CD14-positive monocyte (primary cell): ENCODE measurements around the gene CWC15. TPM values are rescaled to one million over a fixed set of nuclear protein-coding genes. Genes with fewer than 3 reads are reported as not detected.
A peak's percentile ranks its signal among the peaks of the same experiment; 100 is the strongest.

Source experiments
- DNase-seq, 3 donors: peaks; one replicate each; pipeline ENCODE4 v3.0.0-alpha.2; 2011 to 2022
- H2AFZ ChIP-seq: 2 replicates; pipeline ENCODE4 v1.6.0; 2012; ENCODE audit warnings: mild to moderate bottlenecking, low read depth, low read length, inconsistent platforms; ENCODE audit not compliant: insufficient read depth, poor library complexity, severe bottlenecking
- H3K27ac ChIP-seq, 2 donors: 1 replicate in 1 of 2; 2 replicates in 1 of 2; pipeline ENCODE4 v1.5.1; 2012 to 2013; ENCODE audit warnings: low read length in 2 of 2, control low read depth in 1 of 2, inconsistent platforms in 1 of 2, low read depth in 1 of 2, mild to moderate bottlenecking in 1 of 2
- H3K27me3 ChIP-seq, 2 donors: one replicate each; pipeline versions ENCODE4 v1.6.0 to v1.6.1; 2011 to 2013; ENCODE audit warnings: low read length in 2 of 2; ENCODE audit not compliant: control insufficient read depth in 2 of 2, insufficient read depth in 2 of 2
- H3K36me3 ChIP-seq, 2 donors: replicated peaks in 1 of 2; 1 replicate in 1 of 2; 2 replicates in 1 of 2; pipeline versions ENCODE4 v1.5.1 to v1.6.1; 2012 to 2013; ENCODE audit warnings: low read length in 2 of 2, control low read depth in 1 of 2, inconsistent platforms in 1 of 2, mild to moderate bottlenecking in 1 of 2; ENCODE audit not compliant: insufficient read depth in 2 of 2, control insufficient read depth in 1 of 2
- H3K4me1 ChIP-seq, 2 donors: 1 replicate in 1 of 2; 2 replicates in 1 of 2; pipeline versions ENCODE4 v1.5.1 to v1.6.1; 2012 to 2013; ENCODE audit warnings: low read length in 2 of 2, control low read depth in 1 of 2, inconsistent platforms in 1 of 2, mild to moderate bottlenecking in 1 of 2, moderate library complexity in 1 of 2; ENCODE audit not compliant: insufficient read depth in 2 of 2, control insufficient read depth in 1 of 2
- H3K4me2 ChIP-seq: replicated peaks from 2 replicates; pipeline ENCODE3; 2012; ENCODE audit warnings: low read length, moderate library complexity, mild to moderate bottlenecking; ENCODE audit not compliant: poor library complexity, severe bottlenecking; ENCODE audit errors: extremely low read depth
- H3K4me3 ChIP-seq, 3 experiments: fragments of 200-600 bp in 1 of 3; sonication (generic) in 1 of 3; replicated peaks in 1 of 3; 1 replicate in 2 of 3; 2 replicates in 1 of 3; pipeline ENCODE4 v1.5.1; 2011 to 2013; ENCODE audit warnings: low read length in 3 of 3, mild to moderate bottlenecking in 3 of 3, control low read depth in 2 of 3, low read depth in 2 of 3, inconsistent platforms in 1 of 3, moderate library complexity in 1 of 3
- H3K79me2 ChIP-seq: 2 replicates; pipeline ENCODE4 v1.6.0; 2012; ENCODE audit warnings: mild to moderate bottlenecking, control low read depth, inconsistent platforms, low read length, moderate library complexity; ENCODE audit not compliant: insufficient read depth
- H3K9ac ChIP-seq: 2 replicates; pipeline ENCODE4 v1.6.0; 2017; ENCODE audit warnings: low read length, mild to moderate bottlenecking; ENCODE audit not compliant: insufficient read depth, poor library complexity, severe bottlenecking
- H3K9me3 ChIP-seq, 2 donors: replicated peaks in 1 of 2; 1 replicate in 1 of 2; 2 replicates in 1 of 2; pipeline versions ENCODE4 v1.5.1 to v1.6.1; 2012 to 2013; ENCODE audit warnings: low read length in 2 of 2, control low read depth in 1 of 2; ENCODE audit not compliant: control insufficient read depth in 1 of 2, insufficient read depth in 1 of 2
- H4K20me1 ChIP-seq: 2 replicates; pipeline ENCODE4 v1.6.0; 2012; ENCODE audit warnings: mild to moderate bottlenecking, low read length, control low read depth, moderate library complexity; ENCODE audit not compliant: insufficient read depth
- H3K27ac Mint-ChIP-seq, 7 donors: one replicate each; pipeline ENCODE4 v1.8.0; 2020; ENCODE audit warnings: mild to moderate bottlenecking in 7 of 7, mixed read lengths in 7 of 7, moderate library complexity in 6 of 7, inconsistent platforms in 2 of 7
- H3K27me3 Mint-ChIP-seq, 3 donors: one replicate each; pipeline ENCODE4 v1.8.0; 2021 to 2022; ENCODE audit warnings: low read depth in 3 of 3, mild to moderate bottlenecking in 3 of 3, mixed read lengths in 3 of 3, moderate library complexity in 3 of 3, inconsistent platforms in 1 of 3
- H3K36me3 Mint-ChIP-seq, 2 donors: one replicate each; pipeline ENCODE4 v1.8.0; 2020; ENCODE audit warnings: mixed read lengths in 2 of 2, inconsistent platforms in 1 of 2, mild to moderate bottlenecking in 1 of 2
- H3K4me1 Mint-ChIP-seq: one replicate; pipeline ENCODE4 v1.8.0; 2020; ENCODE audit warnings: mild to moderate bottlenecking, mixed read lengths
- H3K4me3 Mint-ChIP-seq, 2 donors: one replicate each; pipeline ENCODE4 v1.8.0; 2020; ENCODE audit warnings: mild to moderate bottlenecking in 2 of 2, mixed read lengths in 2 of 2, moderate library complexity in 1 of 2
- H3K9me3 Mint-ChIP-seq, 7 donors: one replicate each; pipeline ENCODE4 v1.8.0; 2020 to 2022; ENCODE audit warnings: mixed read lengths in 7 of 7, mild to moderate bottlenecking in 6 of 7, moderate library complexity in 6 of 7, inconsistent platforms in 2 of 7
- WGBS: methylation state at CpG from one replicate; pipeline ENCODE4 v1.1.5; 2013; ENCODE audit warnings: missing lambda C conversion rate; ENCODE audit not compliant: insufficient coverage; 5-methylcytosine and 5-hydroxymethylcytosine counted together
- intact Hi-C, 2 donors: fragments of 100-400 bp; cut with micrococcal nuclease; formaldehyde crosslinking; loops; one replicate each; pipeline versions ENCODE4 v1.15.0 to v1.15.1; 2023
- polyA plus RNA-seq, 3 donors: library from polyadenylated mRNA; depleted of rRNA in 1 of 3; unstranded in 2 of 3; stranded (reverse) in 1 of 3; fragments of 300-500 nt in 2 of 3; fragments of >200 nt in 1 of 3; fragmentation: Illumina TruSeq in 2 of 3; gene quantifications; 1 replicate in 2 of 3; 2 replicates in 1 of 3; pipeline ENCODE4 v1.2.3, GENCODE V29; 2012 to 2021
- TF ChIP-seq, protein P1 (sequence below): fragments of 200-600 bp; IDR thresholded peaks from one replicate; pipeline ENCODE4 v1.8.0; 2022; ENCODE audit warnings: antibody characterized with exemption, mild to moderate bottlenecking

The CWC15 gene
- polyA plus RNA-seq, 3 donors: 27.5 to 43.8 (median 38.9) TPM

DNA sequence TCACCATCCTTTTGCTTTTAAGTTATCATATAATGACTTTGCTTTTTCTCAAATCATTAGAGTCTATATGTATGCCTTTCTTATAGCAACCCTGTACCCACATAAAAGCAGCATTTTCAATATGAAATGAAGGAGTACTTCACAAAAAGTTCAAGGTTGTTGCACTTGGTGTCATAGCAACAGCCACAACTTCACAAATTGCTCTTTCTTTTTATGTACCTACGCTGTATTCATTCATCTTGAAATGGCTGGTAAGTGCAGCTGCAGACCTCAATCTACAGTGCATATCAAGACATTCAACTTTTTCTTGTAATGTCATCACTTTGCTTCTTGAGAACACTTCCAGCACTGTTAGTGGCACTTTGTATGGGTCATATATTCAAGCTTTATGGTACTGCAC lies 18.6 kb downstream of the CWC15 start:
- no peaks in the 10 kb centered on the region for H4K20me1 ChIP-seq
- WGBS: 83% methylated on average over 1 of the region's 1 CpG
- no peaks in the 10 kb centered on the region for H3K4me1 ChIP-seq
- H3K9me3 ChIP-seq: no peaks in the 10 kb centered on the region
- Mint-ChIP-seq H3K4me1 (no peaks in the 10 kb centered on the region), H3K27me3 (peaks cover 0 to 3% (median 2%) of the 10 kb centered on the region in 3 donors), H3K9me3 (peaks cover 0 to 7% (median 1%) of the 10 kb centered on the region in 7 donors), H3K36me3 (peaks cover 6 to 18% of the 10 kb centered on the region in 2 donors), H3K27ac (no peak overlapping the region), H3K4me3 (no peak overlapping the region)
- peaks cover 3 to 19% of the 10 kb centered on the region in 2 donors for H3K36me3 ChIP-seq
- H2AFZ ChIP-seq: no peak overlapping the region
- no peaks in the 10 kb centered on the region for H3K79me2 ChIP-seq
- H3K4me3 ChIP-seq: no peak overlapping the region
- no peak overlapping the region for H3K27ac ChIP-seq
- H3K4me2 ChIP-seq: no peak overlapping the region
- H3K27me3 ChIP-seq: no peaks in the 10 kb centered on the region
- intact Hi-C loops: no loop called here
- TF ChIP-seq, protein P1, sequence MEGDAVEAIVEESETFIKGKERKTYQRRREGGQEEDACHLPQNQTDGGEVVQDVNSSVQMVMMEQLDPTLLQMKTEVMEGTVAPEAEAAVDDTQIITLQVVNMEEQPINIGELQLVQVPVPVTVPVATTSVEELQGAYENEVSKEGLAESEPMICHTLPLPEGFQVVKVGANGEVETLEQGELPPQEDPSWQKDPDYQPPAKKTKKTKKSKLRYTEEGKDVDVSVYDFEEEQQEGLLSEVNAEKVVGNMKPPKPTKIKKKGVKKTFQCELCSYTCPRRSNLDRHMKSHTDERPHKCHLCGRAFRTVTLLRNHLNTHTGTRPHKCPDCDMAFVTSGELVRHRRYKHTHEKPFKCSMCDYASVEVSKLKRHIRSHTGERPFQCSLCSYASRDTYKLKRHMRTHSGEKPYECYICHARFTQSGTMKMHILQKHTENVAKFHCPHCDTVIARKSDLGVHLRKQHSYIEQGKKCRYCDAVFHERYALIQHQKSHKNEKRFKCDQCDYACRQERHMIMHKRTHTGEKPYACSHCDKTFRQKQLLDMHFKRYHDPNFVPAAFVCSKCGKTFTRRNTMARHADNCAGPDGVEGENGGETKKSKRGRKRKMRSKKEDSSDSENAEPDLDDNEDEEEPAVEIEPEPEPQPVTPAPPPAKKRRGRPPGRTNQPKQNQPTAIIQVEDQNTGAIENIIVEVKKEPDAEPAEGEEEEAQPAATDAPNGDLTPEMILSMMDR: no peak
- no peak overlapping the region for H3K9ac ChIP-seq
- no peak for DNase-seq

DNA sequence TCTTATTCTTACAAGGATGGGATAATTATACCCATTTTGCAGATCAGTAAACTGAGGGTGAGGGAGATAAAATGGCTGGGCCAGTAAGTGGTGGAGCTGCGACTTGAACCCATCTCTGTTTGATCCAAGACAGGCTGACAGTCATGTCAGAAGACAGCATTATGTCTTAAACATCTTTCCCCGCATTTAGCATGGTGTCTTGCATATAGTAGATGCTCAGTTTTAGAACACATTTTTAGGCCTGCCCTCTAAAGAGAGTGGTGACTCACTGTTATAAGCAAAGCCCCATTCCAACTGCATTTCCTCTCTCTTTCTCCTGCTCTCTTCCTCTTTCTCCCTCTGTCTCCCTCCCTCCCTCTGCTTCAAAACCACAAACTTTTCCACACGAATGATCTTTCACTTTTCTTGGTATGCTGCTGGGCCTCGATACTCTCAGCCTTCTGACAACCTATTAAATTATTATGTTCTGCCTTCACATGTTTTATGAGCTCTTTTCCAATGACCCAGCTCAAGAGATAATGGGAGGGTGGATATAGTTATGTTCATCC lies 25.2 kb downstream of the CWC15 start:
- no peaks in the 10 kb centered on the region for H3K36me3 Mint-ChIP-seq
- peak in 2 of 3 donors; percentile 12 to 28 for DNase-seq
- no peak overlapping the region for H2AFZ ChIP-seq
- H3K4me1 ChIP-seq: peaks cover 8% of the 10 kb centered on the region in 2 donors
- H3K9me3 Mint-ChIP-seq: peaks cover 0 to 9% (median 3%) of the 10 kb centered on the region in 7 donors
- no peak overlapping the region for H3K9ac ChIP-seq
- intact Hi-C loops: no loop called here
- peaks cover 10% of the 10 kb centered on the region for H3K4me1 Mint-ChIP-seq
- H3K36me3 ChIP-seq: no peaks in the 10 kb centered on the region
- H3K27ac Mint-ChIP-seq: peak overlapping the region in 5 of 7 donors; percentile 2 to 64 (median 36)
- H4K20me1 ChIP-seq: no peaks in the 10 kb centered on the region
- H3K27me3 ChIP-seq: no peaks in the 10 kb centered on the region
- TF ChIP-seq, protein P1: no peak
- no peaks in the 10 kb centered on the region for H3K9me3 ChIP-seq
- no peak overlapping the region for H3K4me2 ChIP-seq
- WGBS: 58% methylated on average over 2 of the region's 4 CpGs
- H3K79me2 ChIP-seq: no peaks in the 10 kb centered on the region
- no peaks in the 10 kb centered on the region for H3K27me3 Mint-ChIP-seq
- no peak overlapping the region for H3K27ac ChIP-seq
- H3K4me3 ChIP-seq: no peak overlapping the region
- peak overlapping the region in 1 of 2 donors; percentile 58 for H3K4me3 Mint-ChIP-seq
